Measurements from ENCODE around the gene TRPV2.

TRPV2 gene

GRCh38 chr17:16407911-16408588 lies 7.3 kb upstream of the TRPV2 start:
- DNase-seq, result peak in 1 of 2 experiments; percentile 47

- DNase-seq, result no peak
Observed at GRCh38 chr17:16417399-16417798, 2.0 kb downstream of the TRPV2 start.

- peak in 1 of 2 experiments; percentile 47 for DNase-seq
Observed at GRCh38 chr17:16417896-16418684, 2.7 kb downstream of the TRPV2 start.

- DNase-seq, result no peak
Observed at GRCh38 chr17:16418685-16419068, 3.3 kb downstream of the TRPV2 start.

- peak in 1 of 2 experiments; percentile 16 for DNase-seq
Observed at GRCh38 chr17:16419074-16419928, 3.9 kb downstream of the TRPV2 start.

- no peak for DNase-seq
Observed at GRCh38 chr17:16419929-16420271, 4.5 kb downstream of the TRPV2 start.

GRCh38 chr17:16422416-16422815 lies 7.0 kb downstream of the TRPV2 start:
- DNase-seq, result no peak

GRCh38 chr17:16423226-16423872 lies 8.0 kb downstream of the TRPV2 start:
- no peak for DNase-seq

GRCh38 chr17:16425202-16425601 lies 9.8 kb downstream of the TRPV2 start:
- no peak for DNase-seq

- DNase-seq, result no peak
Observed at GRCh38 chr17:16425698-16426659, 10.6 kb downstream of the TRPV2 start.

- no peak for DNase-seq
Observed at GRCh38 chr17:16427020-16427419, 11.6 kb downstream of the TRPV2 start.

- no peak for DNase-seq
Observed at GRCh38 chr17:16428098-16428882, 12.9 kb downstream of the TRPV2 start.

GRCh38 chr17:16429083-16429482 lies 13.7 kb downstream of the TRPV2 start:
- DNase-seq, result no peak

GRCh38 chr17:16430650-16431049 lies 15.3 kb downstream of the TRPV2 start:
- no peak for DNase-seq

- no peak for DNase-seq
Observed at GRCh38 chr17:16432017-16432416, 16.6 kb downstream of the TRPV2 start.

GRCh38 chr17:16433514-16433913 lies 18.1 kb downstream of the TRPV2 start:
- DNase-seq, result no peak

GRCh38 chr17:16434662-16435061 lies 19.3 kb downstream of the TRPV2 start:
- DNase-seq, result no peak

- no peak for DNase-seq
Observed at GRCh38 chr17:16435925-16436886, 20.8 kb downstream of the TRPV2 start.

- no peak for DNase-seq
Observed at GRCh38 chr17:16437083-16437482, 21.7 kb downstream of the TRPV2 start.

- no peak for DNase-seq
Observed at GRCh38 chr17:16438173-16438556, 22.8 kb downstream of the TRPV2 start.

Data from NCI-H446 (cell line).